ENCODE data around the gene ESYT3.
"Not testable (repeated sequence)": the region's sequence is repeated elsewhere in the genome, so short reads cannot be mapped to it uniquely, and the experiment has no call there.

Gene ESYT3

GRCh38 chr3:138406606-138407005 lies 27.8 kb upstream of the ESYT3 start:
- no peak for TF ChIP-seq CTCF (conservative IDR thresholded peaks at IDR 0.05; ENCODE audit: low read depth)
- ChIA-PET CTCF (no interaction called here), POLR2A (ENCODE audit: low non-redundant PET) (no interaction called here)
- no peak overlapping the region for H3K27ac ChIP-seq
- no peak for DNase-seq (ENCODE audit: low spot score)

- DNase-seq (ENCODE audit: low spot score): no peak
- POLR2A ChIA-PET (ENCODE audit: low non-redundant PET): no interaction called here
- H3K27ac ChIP-seq: no peak overlapping the region
- TF ChIP-seq CTCF (conservative IDR thresholded peaks at IDR 0.05; ENCODE audit: low read depth): no peak
- CTCF ChIA-PET: no interaction called here
Observed at GRCh38 chr3:138407236-138407907, 27.0 kb upstream of the ESYT3 start.

GRCh38 chr3:138408751-138409570 lies 25.5 kb upstream of the ESYT3 start:
- ChIA-PET POLR2A (ENCODE audit: low non-redundant PET) (no interaction called here), CTCF (interaction anchor here (0.7 kb wide), 1 partner anchor 512 kb away, joined by 3 read pairs; no protein-coding TSS in a partner anchor)
- H3K27ac ChIP-seq: no peak overlapping the region
- TF ChIP-seq CTCF (conservative IDR thresholded peaks at IDR 0.05; ENCODE audit: low read depth): no peak
- no peak for DNase-seq (ENCODE audit: low spot score)

- DNase-seq (ENCODE audit: low spot score): no peak
- POLR2A ChIA-PET (ENCODE audit: low non-redundant PET): no interaction called here
Observed at GRCh38 chr3:138412821-138413551, 21.4 kb upstream of the ESYT3 start.

GRCh38 chr3:138416236-138416635 lies 18.2 kb upstream of the ESYT3 start:
- DNase-seq (ENCODE audit: low spot score); POLR2A ChIA-PET (ENCODE audit: low non-redundant PET); H3K27ac ChIP-seq: not testable (repeated sequence)
- CTCF ChIA-PET: interaction anchor here (1.1 kb wide), 1 partner anchor 11 kb away, joined by 3 read pairs; no protein-coding TSS in a partner anchor

More at GRCh38 chr3:138412821-138413551, 21.4 kb upstream of the ESYT3 start:
- H3K27ac ChIP-seq: no peak overlapping the region
- TF ChIP-seq CTCF (conservative IDR thresholded peaks at IDR 0.05; ENCODE audit: low read depth): no peak
- CTCF ChIA-PET: interaction anchor here (0.7 kb wide), 1 partner anchor 503 kb away, joined by 4 read pairs; no protein-coding TSS in a partner anchor

GRCh38 chr3:138417559-138417982 lies 16.8 kb upstream of the ESYT3 start:
- POLR2A ChIA-PET (ENCODE audit: low non-redundant PET): no interaction called here
- no peak overlapping the region for H3K27ac ChIP-seq
- peak; percentile 91 for TF ChIP-seq CTCF (conservative IDR thresholded peaks at IDR 0.05; ENCODE audit: low read depth)

More at GRCh38 chr3:138417559-138417982, 16.8 kb upstream of the ESYT3 start:
- CTCF ChIA-PET: interaction anchor here (0.5 to 2.0 kb wide), 19 partner anchors 9 to 563 kb away, joined by 3 to 11 read pairs (median 3); partner anchors contain the start of gene ESYT3
- peak; percentile 80 for DNase-seq (ENCODE audit: low spot score)
